ENCODE results near the gene S1PR1. TPM values are rescaled to one million over a fixed set of nuclear protein-coding genes. Genes with fewer than 3 reads are reported as not detected.

Gene S1PR1
- total and polyA plus RNA-seq, 8 donors: 35.5 to 180 (median 160) TPM

DNA sequence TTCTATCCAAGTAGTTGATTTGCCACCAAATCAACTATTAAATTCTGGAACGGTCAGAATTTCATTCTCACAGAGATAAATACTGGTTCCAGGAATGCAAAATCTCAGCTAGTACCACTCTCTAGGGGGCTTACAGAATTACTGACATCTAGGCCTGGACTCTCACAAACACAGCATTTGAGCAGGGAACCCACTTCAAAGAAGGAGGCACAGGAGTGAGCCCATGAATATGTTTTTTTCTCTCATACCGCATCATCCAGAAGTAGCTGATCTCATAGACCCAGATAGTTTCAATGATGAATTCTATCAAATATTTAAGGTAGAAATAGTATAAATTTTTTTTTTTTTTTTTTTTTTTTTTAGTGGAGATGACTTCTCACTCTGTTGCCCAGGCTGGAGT, 32.1 kb downstream of the S1PR1 start:
- no peak for ATAC-seq

DNA sequence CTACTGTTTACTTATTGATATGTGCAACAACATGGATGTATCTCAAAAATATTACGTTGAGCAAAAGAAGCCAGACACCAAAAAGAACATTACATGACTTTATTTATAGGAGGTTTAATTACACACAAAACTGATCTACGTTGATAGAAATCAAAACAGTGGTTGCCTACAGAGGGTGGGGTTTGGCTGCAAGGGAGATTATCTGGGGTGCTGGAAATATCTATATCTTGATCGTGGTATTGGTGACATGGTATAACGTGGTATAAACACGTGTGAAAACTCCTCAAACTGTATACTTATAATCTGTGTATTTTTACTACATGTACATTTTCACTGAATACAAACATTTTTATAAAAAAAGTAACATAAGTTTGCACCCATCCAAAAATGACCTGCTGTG, 38.9 kb downstream of the S1PR1 start:
- H3K27me3 ChIP-seq: no peaks in the 10 kb centered on the region
- intact Hi-C loops (cut with DNase I): no loop called here
- no peaks in the 10 kb centered on the region for H3K36me3 ChIP-seq
- no peak for DNase-seq
- ATAC-seq: no peak
- H3K4me3 ChIP-seq: no peak overlapping the region
- peaks cover 0 to 3% of the 10 kb centered on the region in 2 donors for H3K4me1 ChIP-seq
- no peak overlapping the region for H3K27ac ChIP-seq
- TF ChIP-seq, protein P1, sequence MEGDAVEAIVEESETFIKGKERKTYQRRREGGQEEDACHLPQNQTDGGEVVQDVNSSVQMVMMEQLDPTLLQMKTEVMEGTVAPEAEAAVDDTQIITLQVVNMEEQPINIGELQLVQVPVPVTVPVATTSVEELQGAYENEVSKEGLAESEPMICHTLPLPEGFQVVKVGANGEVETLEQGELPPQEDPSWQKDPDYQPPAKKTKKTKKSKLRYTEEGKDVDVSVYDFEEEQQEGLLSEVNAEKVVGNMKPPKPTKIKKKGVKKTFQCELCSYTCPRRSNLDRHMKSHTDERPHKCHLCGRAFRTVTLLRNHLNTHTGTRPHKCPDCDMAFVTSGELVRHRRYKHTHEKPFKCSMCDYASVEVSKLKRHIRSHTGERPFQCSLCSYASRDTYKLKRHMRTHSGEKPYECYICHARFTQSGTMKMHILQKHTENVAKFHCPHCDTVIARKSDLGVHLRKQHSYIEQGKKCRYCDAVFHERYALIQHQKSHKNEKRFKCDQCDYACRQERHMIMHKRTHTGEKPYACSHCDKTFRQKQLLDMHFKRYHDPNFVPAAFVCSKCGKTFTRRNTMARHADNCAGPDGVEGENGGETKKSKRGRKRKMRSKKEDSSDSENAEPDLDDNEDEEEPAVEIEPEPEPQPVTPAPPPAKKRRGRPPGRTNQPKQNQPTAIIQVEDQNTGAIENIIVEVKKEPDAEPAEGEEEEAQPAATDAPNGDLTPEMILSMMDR (IDR thresholded peaks at IDR 0.05): no peak
- H3K9me3 ChIP-seq: peaks cover 0 to 10% of the 10 kb centered on the region in 2 donors

More for the DNA sequence above, 32.1 kb downstream of the S1PR1 start:
- no peak overlapping the region for H3K4me3 ChIP-seq
- peaks cover 0 to 18% of the 10 kb centered on the region in 2 donors for H3K4me1 ChIP-seq
- H3K27me3 ChIP-seq: no peaks in the 10 kb centered on the region
- H3K27ac ChIP-seq: no peak overlapping the region
- DNase-seq: no peak
- TF ChIP-seq, protein P1 (IDR thresholded peaks at IDR 0.05): no peak
- H3K9me3 ChIP-seq: peaks cover 0 to 10% of the 10 kb centered on the region in 2 donors
- H3K36me3 ChIP-seq: no peaks in the 10 kb centered on the region
- intact Hi-C loops (cut with DNase I): no loop called here

DNA sequence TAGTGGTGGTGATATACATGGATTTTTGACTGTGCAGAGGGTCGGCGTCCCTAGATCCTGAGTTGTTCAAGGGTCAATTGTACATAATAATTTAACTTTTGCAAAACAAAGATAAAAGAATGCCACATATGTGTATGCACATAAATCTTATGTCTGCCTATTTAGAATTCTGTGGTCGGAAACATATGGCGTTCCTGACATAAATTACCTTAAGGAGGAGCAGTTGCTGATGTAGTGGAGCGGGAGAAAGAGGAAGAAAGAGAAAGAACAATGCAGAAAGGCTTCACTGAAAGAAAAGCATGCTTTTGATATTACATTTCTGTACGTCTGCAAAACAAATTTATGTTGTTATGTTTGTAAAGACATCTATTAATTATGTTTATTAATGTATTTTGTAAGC, 40.0 kb downstream of the S1PR1 start:
- H3K4me3 ChIP-seq: no peak overlapping the region
- H3K27me3 ChIP-seq: no peaks in the 10 kb centered on the region
- no peaks in the 10 kb centered on the region for H3K36me3 ChIP-seq
- intact Hi-C loops (cut with DNase I): no loop called here
- H3K27ac ChIP-seq: no peak overlapping the region
- TF ChIP-seq, protein P1 (IDR thresholded peaks at IDR 0.05): no peak
- ATAC-seq (no peak), DNase-seq (no peak)
- H3K9me3 ChIP-seq: peaks cover 0 to under 1% of the 10 kb centered on the region in 2 donors
- peaks cover 0 to 3% of the 10 kb centered on the region in 2 donors for H3K4me1 ChIP-seq

DNA sequence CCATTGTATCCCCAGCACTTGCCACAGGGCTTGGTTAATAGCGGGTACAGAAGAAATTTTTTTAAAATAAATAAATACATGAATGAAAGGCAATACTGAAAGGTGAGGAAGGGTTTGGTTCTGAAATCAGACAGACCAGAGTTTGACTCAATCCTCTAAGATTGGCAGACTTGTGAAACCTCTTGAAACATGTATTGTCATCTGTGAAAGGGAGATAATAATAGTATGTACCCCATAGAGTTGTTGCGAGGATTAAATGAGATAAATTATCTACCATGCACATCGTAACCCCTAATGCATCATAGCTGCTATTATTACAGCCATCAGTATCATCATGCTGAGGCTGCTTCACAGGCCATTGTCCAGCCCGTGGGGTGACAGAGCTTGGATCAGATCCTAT, 41.4 kb downstream of the S1PR1 start:
- Histone ChIP-seq H3K4me3 (no peak overlapping the region), H3K4me1 (peaks cover 0 to 3% of the 10 kb centered on the region in 2 donors), H3K9me3 (no peaks in the 10 kb centered on the region), H3K27ac (no peak overlapping the region), H3K27me3 (peaks cover 3 to 6% of the 10 kb centered on the region in 2 donors), H3K36me3 (no peaks in the 10 kb centered on the region)
- intact Hi-C loops (cut with DNase I): no loop called here
- ATAC-seq: no peak
- TF ChIP-seq, protein P1 (IDR thresholded peaks at IDR 0.05): no peak
- DNase-seq: no peak

DNA sequence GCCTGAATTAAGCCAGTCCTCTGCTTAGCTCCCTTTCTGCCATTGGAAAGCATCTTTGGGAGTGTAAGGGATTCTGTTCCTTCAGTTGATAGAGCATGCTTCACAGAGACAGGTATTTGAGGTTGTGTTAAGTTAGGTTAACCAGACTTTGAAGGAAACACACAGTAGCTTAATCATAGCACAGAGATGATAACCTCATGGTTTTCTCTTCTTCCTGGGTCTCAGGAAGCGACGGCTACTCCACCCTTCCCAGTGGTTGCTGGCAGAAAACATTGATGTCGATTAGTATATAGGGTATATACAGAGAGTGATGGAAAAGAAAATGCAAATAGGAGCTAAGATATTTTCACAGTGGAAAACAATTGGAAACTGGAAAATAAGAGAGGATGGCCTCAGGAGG, 42.0 kb downstream of the S1PR1 start:
- TF ChIP-seq, protein P1 (IDR thresholded peaks at IDR 0.05): no peak
- Histone ChIP-seq H3K36me3 (no peaks in the 10 kb centered on the region), H3K27me3 (peaks cover 3 to 6% of the 10 kb centered on the region in 2 donors), H3K9me3 (no peaks in the 10 kb centered on the region), H3K27ac (no peak overlapping the region), H3K4me3 (no peak overlapping the region), H3K4me1 (peaks cover 0 to 3% of the 10 kb centered on the region in 2 donors)
- DNase-seq: no peak
- intact Hi-C loops (cut with DNase I): no loop called here
- ATAC-seq: no peak
